Smooth muscle cell (in vitro differentiated cells): Measurements from ENCODE around the gene HILPDA. TPM values are rescaled to one million over a fixed set of nuclear protein-coding genes. Genes with fewer than 3 reads are reported as not detected.

Experiments
- DNase-seq: peaks from one replicate; lab custom pipeline; 2025; ENCODE audit not compliant: unreplicated experiment; lab: John Stamatoyannopoulos, UW
- H2AFZ ChIP-seq: fragments of 200-600 bp; sonication (generic); 2 replicates; pipeline ENCODE4 v1.6.0; 2016; ENCODE audit warnings: antibody characterized with exemption, low read depth, mild to moderate bottlenecking
- H3F3A ChIP-seq: fragments of 200-600 bp; sonication (generic); 2 replicates; pipeline ENCODE4 v1.6.0; 2017; ENCODE audit warnings: antibody characterized with exemption, low read depth
- H3K27ac ChIP-seq: fragments of 200-600 bp; sonication (generic); 2 replicates; pipeline ENCODE4 v1.5.1; 2016; ENCODE audit warnings: low read depth, mild to moderate bottlenecking
- H3K27me3 ChIP-seq: fragments of 200-600 bp; sonication (generic); 2 replicates; pipeline ENCODE4 v1.6.1; 2016; ENCODE audit warnings: low read depth, mild to moderate bottlenecking
- H3K36me3 ChIP-seq: fragments of 200-600 bp; sonication (generic); 2 replicates; pipeline ENCODE4 v1.5.1; 2016; ENCODE audit warnings: low read depth
- H3K4me1 ChIP-seq: fragments of 200-600 bp; sonication (generic); 2 replicates; pipeline ENCODE4 v1.5.1; 2016; ENCODE audit warnings: low read depth
- H3K4me2 ChIP-seq: fragments of 200-600 bp; sonication (generic); 2 replicates; pipeline ENCODE4 v1.6.0; 2016; ENCODE audit warnings: mild to moderate bottlenecking
- H3K4me3 ChIP-seq: fragments of 200-600 bp; sonication (generic); 2 replicates; pipeline ENCODE4 v1.5.1; 2016; ENCODE audit warnings: mild to moderate bottlenecking
- H3K79me2 ChIP-seq: fragments of 200-600 bp; sonication (generic); 2 replicates; pipeline ENCODE4 v1.6.0; 2016; ENCODE audit warnings: low read depth, mild to moderate bottlenecking
- H3K9ac ChIP-seq: fragments of 200-600 bp; sonication (generic); 2 replicates; pipeline ENCODE4 v1.6.0; 2016; ENCODE audit warnings: low read depth
- H3K9me3 ChIP-seq: fragments of 200-600 bp; sonication (generic); replicated peaks from 2 replicates; pipeline ENCODE4 v1.5.1; 2016; ENCODE audit warnings: low read depth
- H4K20me1 ChIP-seq: fragments of 200-600 bp; sonication (generic); 2 replicates; pipeline ENCODE4 v1.6.0; 2016; ENCODE audit warnings: low read depth
- CTCF ChIP-seq: fragments of 200-600 bp; sonication (generic); IDR thresholded peaks from 2 replicates; pipeline ENCODE4 v1.5.1; 2017; ENCODE audit warnings: borderline replicate concordance, mild to moderate bottlenecking, antibody characterized with exemption; ENCODE audit not compliant: insufficient read depth, poor library complexity, severe bottlenecking
- whole genome bisulfite sequencing: methylation state at CpG from one replicate; pipeline ENCODE4 v1.1.7; 2016; ENCODE audit warnings: low lambda C conversion rate; 5-methylcytosine and 5-hydroxymethylcytosine counted together
- polyA plus RNA-seq: library from polyadenylated mRNA; unstranded; fragments of >200 nt; fragmentation: Nextera tagmentation; extraction: Ambion mirVana; gene quantifications from 2 replicates; pipeline ENCODE4 v1.2.1, GENCODE V29; 2016
- total RNA-seq: library from RNA; depleted of rRNA; stranded (reverse); fragments of >200 nt; gene quantifications from 2 replicates; pipeline ENCODE4 v1.2.3, GENCODE V29; 2014

Gene HILPDA
- total and polyA plus RNA-seq, 2 experiments from 2014 or later: 37.5 to 90.2 TPM

- no peaks in the 10 kb centered on the region for H3K79me2 ChIP-seq
- no peak overlapping the region for H3K4me2 ChIP-seq
- 89% methylated on average over 8 of the region's 8 CpGs for WGBS
- DNase-seq: no peak
- H3K36me3 ChIP-seq: no peaks in the 10 kb centered on the region
- no peaks in the 10 kb centered on the region for H4K20me1 ChIP-seq
- no peak overlapping the region for H3K27ac ChIP-seq
- H3K9ac ChIP-seq: no peak overlapping the region
- H3F3A ChIP-seq: no peaks in the 10 kb centered on the region
- H3K4me3 ChIP-seq: no peak overlapping the region
- no peaks in the 10 kb centered on the region for H3K9me3 ChIP-seq
- H3K4me1 ChIP-seq: no peaks in the 10 kb centered on the region
- no peak for TF ChIP-seq CTCF
- H3K27me3 ChIP-seq: no peaks in the 10 kb centered on the region
- H2AFZ ChIP-seq: no peak overlapping the region
These were observed 18.0 kb upstream of the HILPDA start for GRCh38 chr7:128437426-128438332.

- no peaks in the 10 kb centered on the region for H3K9me3 ChIP-seq
- H3K4me2 ChIP-seq: no peak overlapping the region
- no peaks in the 10 kb centered on the region for H3K27me3 ChIP-seq
- no peaks in the 10 kb centered on the region for H3K79me2 ChIP-seq
- no peaks in the 10 kb centered on the region for H3K36me3 ChIP-seq
- H3K9ac ChIP-seq: no peak overlapping the region
- no peak overlapping the region for H2AFZ ChIP-seq
- H3K27ac ChIP-seq: no peak overlapping the region
- DNase-seq: no peak
- no peaks in the 10 kb centered on the region for H3F3A ChIP-seq
- no peaks in the 10 kb centered on the region for H4K20me1 ChIP-seq
- no peaks in the 10 kb centered on the region for H3K4me1 ChIP-seq
- WGBS: 96% methylated on average over 3 of the region's 3 CpGs
- TF ChIP-seq CTCF: no peak
- H3K4me3 ChIP-seq: no peak overlapping the region
These were observed 13.3 kb upstream of the HILPDA start for GRCh38 chr7:128442356-128442755.

GRCh38 chr7:128443831-128444600 is 11.7 kb upstream of the HILPDA start:
- H3K9me3 ChIP-seq: no peaks in the 10 kb centered on the region
- no peak overlapping the region for H3K9ac ChIP-seq
- H3F3A ChIP-seq: no peaks in the 10 kb centered on the region
- H3K36me3 ChIP-seq: no peaks in the 10 kb centered on the region
- no peaks in the 10 kb centered on the region for H4K20me1 ChIP-seq
- 77% methylated on average over 7 of the region's 7 CpGs for WGBS
- H3K4me3 ChIP-seq: no peak overlapping the region
- DNase-seq: no peak
- no peak overlapping the region for H3K27ac ChIP-seq
- no peak for TF ChIP-seq CTCF
- no peaks in the 10 kb centered on the region for H3K27me3 ChIP-seq
- H3K79me2 ChIP-seq: no peaks in the 10 kb centered on the region
- peak overlapping the region; percentile 33 for H2AFZ ChIP-seq
- no peaks in the 10 kb centered on the region for H3K4me1 ChIP-seq
- H3K4me2 ChIP-seq: no peak overlapping the region
